B cell (primary cell): ENCODE measurements around the gene LZTFL1.

Experiments used
- CTCF ChIP-seq: fragments of 200-600 bp; IDR thresholded peaks from one replicate; pipeline ENCODE4 v1.8.0; 2022; ENCODE audit warnings: antibody characterized with exemption, mild to moderate bottlenecking
- EZH2 ChIP-seq: IDR thresholded peaks from 2 replicates; pipeline ENCODE4 v1.6.1; 2012; ENCODE audit warnings: borderline replicate concordance, low read depth, mild to moderate bottlenecking, moderate library complexity, low read length; ENCODE audit not compliant: insufficient read depth, poor library complexity, severe bottlenecking

GRCh38 chr3:45861043-45861719 lies 19.3 kb upstream of the LZTFL1 start:
- TF ChIP-seq CTCF (no peak), EZH2 (no peak)
